Measurements from ENCODE around the gene RBM7.

The RBM7 gene

GRCh38 chr11:114362958-114363357 is 37.5 kb upstream of the RBM7 start:
- H3K4me3 ChIP-seq (ENCODE audit: low read length, poor library complexity, severe bottlenecking) = no peak overlapping the region
- no peak overlapping the region for H2AFZ ChIP-seq (ENCODE audit: low read length)
- no peak overlapping the region for H3K9ac ChIP-seq (ENCODE audit: low read depth, low read length, poor library complexity, severe bottlenecking)
- no peaks in the 10 kb centered on the region for H4K20me1 ChIP-seq (ENCODE audit: insufficient read depth, low read length, poor library complexity, severe bottlenecking)
- H3K79me2 ChIP-seq (ENCODE audit: insufficient read depth, low read length) = no peaks in the 10 kb centered on the region
- H3K27me3 ChIP-seq (ENCODE audit: insufficient read depth, low read length, poor library complexity, severe bottlenecking) = peaks cover 7% of the 10 kb centered on the region
- TF ChIP-seq EZH2phosphoT487 (IDR thresholded peaks at IDR 0.05; ENCODE audit: borderline replicate concordance) (no peak), CTCF (conservative IDR thresholded peaks at IDR 0.05; ENCODE audit: low read length) (no peak)
- no peaks in the 10 kb centered on the region for H3F3A ChIP-seq (ENCODE audit: low read depth)
- H3K9me2 ChIP-seq (replicated peaks; ENCODE audit: low read depth, low read length) = no peaks in the 10 kb centered on the region
- no peaks in the 10 kb centered on the region for H3K36me3 ChIP-seq (ENCODE audit: insufficient read depth, low read length)
- no peak overlapping the region for H3K4me2 ChIP-seq (ENCODE audit: low read depth, low read length, poor library complexity, severe bottlenecking)
- H3K4me1 ChIP-seq (ENCODE audit: insufficient read depth, low read length, poor library complexity, severe bottlenecking) = no peaks in the 10 kb centered on the region
- no peaks in the 10 kb centered on the region for H3K9me3 ChIP-seq (ENCODE audit: insufficient read depth, low read depth, low read length)

- H4K20me1 ChIP-seq (ENCODE audit: insufficient read depth, low read length, poor library complexity, severe bottlenecking) = no peaks in the 10 kb centered on the region
- no peak overlapping the region for H2AFZ ChIP-seq (ENCODE audit: low read length)
- H3F3A ChIP-seq (ENCODE audit: low read depth) = no peaks in the 10 kb centered on the region
- no peaks in the 10 kb centered on the region for H3K9me3 ChIP-seq (ENCODE audit: insufficient read depth, low read depth, low read length)
- no peak overlapping the region for H3K4me3 ChIP-seq (ENCODE audit: low read length, poor library complexity, severe bottlenecking)
- H3K36me3 ChIP-seq (ENCODE audit: insufficient read depth, low read length) = no peaks in the 10 kb centered on the region
- no peaks in the 10 kb centered on the region for H3K9me2 ChIP-seq (replicated peaks; ENCODE audit: low read depth, low read length)
- TF ChIP-seq EZH2phosphoT487 (IDR thresholded peaks at IDR 0.05; ENCODE audit: borderline replicate concordance) (no peak), CTCF (conservative IDR thresholded peaks at IDR 0.05; ENCODE audit: low read length) (no peak)
- H3K27me3 ChIP-seq (ENCODE audit: insufficient read depth, low read length, poor library complexity, severe bottlenecking) = peaks cover 7% of the 10 kb centered on the region
- H3K9ac ChIP-seq (ENCODE audit: low read depth, low read length, poor library complexity, severe bottlenecking) = no peak overlapping the region
- no peaks in the 10 kb centered on the region for H3K79me2 ChIP-seq (ENCODE audit: insufficient read depth, low read length)
- H3K4me1 ChIP-seq (ENCODE audit: insufficient read depth, low read length, poor library complexity, severe bottlenecking) = no peaks in the 10 kb centered on the region
- H3K4me2 ChIP-seq (ENCODE audit: low read depth, low read length, poor library complexity, severe bottlenecking) = no peak overlapping the region
Observed at GRCh38 chr11:114366331-114367243, 33.9 kb upstream of the RBM7 start.

GRCh38 chr11:114367244-114367957 is 33.1 kb upstream of the RBM7 start:
- H3K4me2 ChIP-seq (ENCODE audit: low read depth, low read length, poor library complexity, severe bottlenecking) = no peak overlapping the region
- H3K27me3 ChIP-seq (ENCODE audit: insufficient read depth, low read length, poor library complexity, severe bottlenecking) = peaks cover 7% of the 10 kb centered on the region
- H3K9me2 ChIP-seq (replicated peaks; ENCODE audit: low read depth, low read length) = no peaks in the 10 kb centered on the region
- H3K4me1 ChIP-seq (ENCODE audit: insufficient read depth, low read length, poor library complexity, severe bottlenecking) = no peaks in the 10 kb centered on the region
- H3K36me3 ChIP-seq (ENCODE audit: insufficient read depth, low read length) = no peaks in the 10 kb centered on the region
- no peaks in the 10 kb centered on the region for H3K9me3 ChIP-seq (ENCODE audit: insufficient read depth, low read depth, low read length)
- H3K4me3 ChIP-seq (ENCODE audit: low read length, poor library complexity, severe bottlenecking) = no peak overlapping the region
- no peaks in the 10 kb centered on the region for H3K79me2 ChIP-seq (ENCODE audit: insufficient read depth, low read length)
- no peak overlapping the region for H3K9ac ChIP-seq (ENCODE audit: low read depth, low read length, poor library complexity, severe bottlenecking)
- H3F3A ChIP-seq (ENCODE audit: low read depth) = no peaks in the 10 kb centered on the region
- no peak overlapping the region for H2AFZ ChIP-seq (ENCODE audit: low read length)
- TF ChIP-seq EZH2phosphoT487 (IDR thresholded peaks at IDR 0.05; ENCODE audit: borderline replicate concordance) = no peak
- no peaks in the 10 kb centered on the region for H4K20me1 ChIP-seq (ENCODE audit: insufficient read depth, low read length, poor library complexity, severe bottlenecking)

Measured in Loucy (cell line).